T-cell (primary cell): Measurements from ENCODE around the gene KRTAP9-8. TPM values are rescaled to one million over a fixed set of nuclear protein-coding genes. Genes with fewer than 3 reads are reported as not detected.
"Not testable (repeated sequence)": the region's sequence is repeated elsewhere in the genome, so short reads cannot be mapped to it uniquely, and the experiment has no call there.

Source experiments
- ATAC-seq, 4 experiments: fragments of 200-7000 bp in 3 of 4; fragments of 150-1000 bp in 1 of 4; cut with Tn5 transposase; replicated peaks in 1 of 4; 1 replicate in 3 of 4; 2 replicates in 1 of 4; pipeline ENCODE4 v1.10.0; 2021; ENCODE audit warnings: moderate library complexity in 3 of 4, mild to moderate bottlenecking in 2 of 4, moderate number of reproducible peaks in 1 of 4
- CTCF ChIA-PET, 2 donors: fragments of 300-600 bp; sonication (Branson Sonifier 250); formaldehyde crosslinking; loops; one replicate each; lab custom pipeline; 2022; ENCODE audit warnings: antibody characterized with exemption in 2 of 2; lab: Charles Lee
- POLR2A ChIA-PET, 2 donors: fragments of 300-600 bp; sonication (Branson Sonifier 250); formaldehyde crosslinking; loops; one replicate each; lab custom pipeline; 2022; ENCODE audit warnings: antibody characterized with exemption in 2 of 2; lab: Charles Lee
- DNase-seq, 35 experiments: peaks; one replicate each; pipeline versions ENCODE4 v3.0.0 to v3.0.0-alpha.2; 2013 to 2023
- H3K27ac ChIP-seq: one replicate; pipeline ENCODE4 v1.5.1; 2013; ENCODE audit warnings: low read length
- H3K27me3 ChIP-seq, 2 experiments: replicated peaks in 1 of 2; 1 replicate in 1 of 2; 2 replicates in 1 of 2; pipeline versions ENCODE4 v1.6.1 to v1.7.0; 2013; ENCODE audit warnings: low read length in 1 of 2, mixed read lengths in 1 of 2; ENCODE audit not compliant: control insufficient read depth in 2 of 2, insufficient read depth in 2 of 2; ENCODE audit errors: extremely low read depth in 1 of 2
- H3K36me3 ChIP-seq, 2 donors: 1 replicate in 1 of 2; 2 replicates in 1 of 2; pipeline versions ENCODE4 v1.6.1 to v1.7.0; 2013; ENCODE audit warnings: low read length in 1 of 2; ENCODE audit not compliant: control insufficient read depth in 2 of 2, insufficient read depth in 1 of 2; ENCODE audit errors: extremely low read depth in 1 of 2
- H3K4me1 ChIP-seq, 2 experiments: 1 replicate in 1 of 2; 2 replicates in 1 of 2; pipeline versions ENCODE4 v1.6.1 to v1.7.0; 2013; ENCODE audit warnings: low read length in 2 of 2, mixed read lengths in 1 of 2; ENCODE audit not compliant: insufficient read depth in 2 of 2, control insufficient read depth in 1 of 2; ENCODE audit errors: extremely low read depth in 1 of 2
- H3K4me3 ChIP-seq, 2 donors: 1 replicate in 1 of 2; 2 replicates in 1 of 2; pipeline versions ENCODE4 v1.5.1 to v1.7.0; 2013; ENCODE audit warnings: mild to moderate bottlenecking in 2 of 2, low read length in 1 of 2, moderate library complexity in 1 of 2; ENCODE audit not compliant: control insufficient read depth in 1 of 2; ENCODE audit errors: extremely low read depth in 1 of 2
- H3K9me3 ChIP-seq: 2 replicates; pipeline ENCODE4 v1.7.0; 2013
- H3K27ac Mint-ChIP-seq, 2 donors: one replicate each; pipeline ENCODE4 v1.8.0; 2020 to 2021; ENCODE audit warnings: mild to moderate bottlenecking in 2 of 2, mixed read lengths in 2 of 2
- H3K27me3 Mint-ChIP-seq, 2 donors: one replicate each; pipeline ENCODE4 v1.8.0; 2021 to 2022; ENCODE audit warnings: mixed read lengths in 2 of 2
- H3K36me3 Mint-ChIP-seq: one replicate; pipeline ENCODE4 v1.8.0; 2021; ENCODE audit warnings: mixed read lengths
- H3K4me1 Mint-ChIP-seq, 3 donors: one replicate each; pipeline ENCODE4 v1.8.0; 2020 to 2022; ENCODE audit warnings: mixed read lengths in 3 of 3, mild to moderate bottlenecking in 1 of 3
- H3K4me3 Mint-ChIP-seq, 3 donors: one replicate each; pipeline ENCODE4 v1.8.0; 2020 to 2022; ENCODE audit warnings: mild to moderate bottlenecking in 3 of 3, mixed read lengths in 3 of 3, moderate library complexity in 3 of 3
- H3K9me3 Mint-ChIP-seq, 3 donors: one replicate each; pipeline ENCODE4 v1.8.0; 2020 to 2022; ENCODE audit warnings: mixed read lengths in 3 of 3
- WGBS: methylation state at CpG from one replicate; pipeline ENCODE4 v1.1.5; 2013; ENCODE audit warnings: missing lambda C conversion rate; ENCODE audit not compliant: insufficient coverage; 5-methylcytosine and 5-hydroxymethylcytosine counted together
- total RNA-seq, 35 experiments: library from RNA in 6 of 35; stranded (reverse) in 6 of 35; fragments of 120-200 nt in 1 of 35; gene quantifications; one replicate each; pipeline versions ENCODE4 v1.2.1 to v1.2.4 and lab custom pipeline; 2013 to 2026

Gene KRTAP9-8
- total RNA-seq, 5 donors from 2014 or later (not counting 1 experiment from before 2014, with no cell fraction given): not detected

DNA sequence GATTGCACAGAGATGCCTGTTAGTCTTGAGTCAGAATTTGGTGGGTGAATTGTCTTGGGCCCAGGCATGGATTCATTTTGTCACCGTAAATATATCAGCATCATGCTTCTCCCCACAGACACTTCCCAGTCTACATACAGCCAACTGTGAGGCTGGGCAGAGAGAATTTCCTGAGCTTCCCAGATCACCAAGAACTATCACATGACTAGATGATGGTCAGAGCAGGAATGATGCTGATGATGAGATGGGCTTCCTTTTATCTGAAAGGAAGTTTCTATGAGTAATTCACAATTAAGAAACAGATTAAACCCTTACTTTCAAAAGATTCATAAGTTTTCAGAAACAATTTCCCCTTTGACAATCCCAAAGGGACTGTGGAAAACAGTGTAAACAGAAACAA lies 17.1 kb downstream of the KRTAP9-8 start:
- peaks cover 30 to 34% of the 10 kb centered on the region in 2 donors for H3K27me3 Mint-ChIP-seq
- POLR2A ChIA-PET: no interaction called here
- Histone ChIP-seq H3K4me3 (no peak overlapping the region), H3K4me1 (no peaks in the 10 kb centered on the region), H3K36me3 (no peaks in the 10 kb centered on the region), H3K27me3 (peaks cover 0 to 6% of the 10 kb centered on the region in 2 experiments), H3K27ac (no peak overlapping the region), H3K9me3 (no peaks in the 10 kb centered on the region)
- WGBS: no CpG with 5 or more reads among the region's 1 CpG
- CTCF ChIA-PET: no interaction called here
- ATAC-seq (no peak), DNase-seq (no peak)
- H3K4me3 Mint-ChIP-seq: no peak overlapping the region
- H3K27ac Mint-ChIP-seq: no peak overlapping the region
- H3K36me3 Mint-ChIP-seq: no peaks in the 10 kb centered on the region
- H3K4me1 Mint-ChIP-seq: peaks cover 0 to 6% (median under 1%) of the 10 kb centered on the region in 3 donors
- no peaks in the 10 kb centered on the region for H3K9me3 Mint-ChIP-seq

DNA sequence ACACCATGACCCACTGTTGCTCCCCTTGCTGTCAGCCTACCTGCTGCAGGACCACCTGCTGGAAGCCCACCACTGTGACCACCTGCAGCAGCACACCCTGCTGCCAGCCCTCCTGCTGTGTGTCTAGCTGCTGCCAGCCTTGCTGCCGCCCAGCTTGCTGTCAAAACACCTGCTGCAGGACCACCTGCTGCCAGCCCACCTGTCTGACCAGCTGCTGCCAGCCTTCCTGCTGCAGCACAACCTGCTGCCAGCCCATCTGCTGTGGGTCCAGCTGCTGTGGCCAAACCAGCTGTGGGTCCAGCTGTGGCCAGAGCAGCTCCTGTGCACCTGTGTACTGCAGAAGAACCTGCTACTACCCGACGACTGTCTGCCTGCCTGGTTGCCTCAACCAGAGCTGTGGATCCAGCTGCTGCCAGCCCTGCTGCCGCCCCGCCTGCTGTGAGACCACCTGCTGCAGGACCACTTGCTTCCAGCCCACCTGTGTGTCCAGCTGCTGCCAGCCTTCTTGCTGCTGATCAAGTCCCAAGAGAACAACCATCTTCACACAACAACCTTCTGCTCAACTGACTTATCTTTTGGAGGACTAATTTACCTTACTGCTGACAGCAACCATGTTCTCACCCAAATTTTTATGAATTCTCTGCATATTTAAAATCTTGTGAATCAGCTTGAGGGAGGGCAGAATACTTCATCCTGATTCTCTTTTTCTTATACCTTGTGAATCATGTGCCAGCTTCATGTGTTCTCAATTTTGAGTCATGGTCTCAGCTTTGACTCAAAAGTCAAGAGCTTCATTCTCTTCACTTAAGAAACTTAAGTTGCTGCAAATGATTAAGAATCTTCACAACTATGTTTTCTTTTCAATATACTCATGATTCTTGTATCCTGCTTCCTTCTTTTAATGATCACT lies 17.8 kb downstream of the KRTAP9-8 start, which contains the start of gene KRTAP9-9:
Gene KRTAP9-9 (plus strand): TSS at position 4 of the 910 bp plus-strand sequence.
- peaks cover 32% of the 10 kb centered on the region in 2 donors for H3K27me3 Mint-ChIP-seq
- H3K9me3 Mint-ChIP-seq, POLR2A ChIA-PET, H3K9me3 ChIP-seq, H3K4me3 ChIP-seq, H3K27me3 ChIP-seq, H3K4me3 Mint-ChIP-seq, H3K27ac ChIP-seq, H3K4me1 ChIP-seq, CTCF ChIA-PET, ATAC-seq, DNase-seq, H3K36me3 Mint-ChIP-seq, H3K4me1 Mint-ChIP-seq, H3K36me3 ChIP-seq, H3K27ac Mint-ChIP-seq: not testable (repeated sequence)
- 75% methylated on average over 5 of the region's 5 CpGs for WGBS

DNA sequence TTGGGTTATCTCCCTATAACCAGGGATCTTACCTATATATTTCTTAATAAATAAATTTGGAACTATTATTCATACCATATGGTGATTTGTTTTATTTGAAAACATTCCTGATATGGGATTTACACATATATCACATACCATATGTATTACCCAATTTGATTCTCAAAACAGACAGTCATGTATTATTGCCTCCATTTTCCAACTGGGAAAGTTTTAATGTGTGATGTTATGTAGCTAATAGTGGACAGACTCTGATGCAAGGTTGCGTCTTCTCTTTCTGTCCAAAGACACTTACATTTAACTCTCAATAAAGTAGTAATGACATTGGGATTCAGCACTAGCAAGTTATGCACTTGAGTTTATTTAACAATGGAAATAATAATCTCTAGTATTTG lies 18.5 kb downstream of the KRTAP9-8 start:
- H3K36me3 ChIP-seq: no peaks in the 10 kb centered on the region
- Mint-ChIP-seq H3K4me3 (no peak overlapping the region), H3K9me3 (no peaks in the 10 kb centered on the region), H3K27me3 (peaks cover 32 to 35% of the 10 kb centered on the region in 2 donors), H3K4me1 (peaks cover 0 to 15% (median 13%) of the 10 kb centered on the region in 3 donors), H3K36me3 (no peaks in the 10 kb centered on the region), H3K27ac (no peak overlapping the region)
- no peak overlapping the region for H3K4me3 ChIP-seq
- CTCF ChIA-PET: no interaction called here
- DNase-seq: no peak
- H3K9me3 ChIP-seq: no peaks in the 10 kb centered on the region
- no peak overlapping the region for H3K27ac ChIP-seq
- ATAC-seq: no peak
- H3K4me1 ChIP-seq: no peaks in the 10 kb centered on the region
- POLR2A ChIA-PET: no interaction called here
- WGBS: no CpG with 5 or more reads among the region's 1 CpG
- H3K27me3 ChIP-seq: peaks cover 0 to 6% of the 10 kb centered on the region in 2 experiments

DNA sequence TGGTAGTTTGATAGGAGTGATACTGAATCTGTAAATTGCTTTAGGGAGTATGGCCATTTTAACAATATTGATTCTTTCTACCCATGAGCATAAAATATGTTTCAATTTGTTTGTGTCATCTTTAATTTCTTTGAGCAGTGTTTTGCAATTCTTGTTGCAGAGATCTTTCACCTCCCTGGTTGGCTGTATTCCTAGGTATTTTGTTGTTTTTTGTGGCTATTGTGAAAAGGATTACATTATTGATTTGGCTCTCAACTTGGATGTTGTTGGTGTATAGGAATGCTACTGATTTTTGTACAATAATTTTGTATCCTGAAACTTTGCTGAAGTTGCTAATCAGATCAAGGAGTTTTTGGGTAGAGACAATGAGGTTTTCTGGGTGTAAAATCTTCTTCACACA lies 20.6 kb downstream of the KRTAP9-8 start:
- Histone ChIP-seq H3K27ac (no peak overlapping the region), H3K27me3 (peaks cover 0 to 6% of the 10 kb centered on the region in 2 experiments), H3K4me1 (no peaks in the 10 kb centered on the region), H3K9me3 (no peaks in the 10 kb centered on the region), H3K36me3 (no peaks in the 10 kb centered on the region), H3K4me3 (no peak overlapping the region)
- CTCF ChIA-PET: no interaction called here
- no peaks in the 10 kb centered on the region for H3K9me3 Mint-ChIP-seq
- no peak overlapping the region for H3K27ac Mint-ChIP-seq
- DNase-seq (no peak), ATAC-seq (no peak)
- no peak overlapping the region for H3K4me3 Mint-ChIP-seq
- H3K27me3 Mint-ChIP-seq: peaks cover 28 to 33% of the 10 kb centered on the region in 2 donors
- peaks cover 0 to 22% (median 19%) of the 10 kb centered on the region in 3 donors for H3K4me1 Mint-ChIP-seq
- no peaks in the 10 kb centered on the region for H3K36me3 Mint-ChIP-seq
- POLR2A ChIA-PET: no interaction called here

DNA sequence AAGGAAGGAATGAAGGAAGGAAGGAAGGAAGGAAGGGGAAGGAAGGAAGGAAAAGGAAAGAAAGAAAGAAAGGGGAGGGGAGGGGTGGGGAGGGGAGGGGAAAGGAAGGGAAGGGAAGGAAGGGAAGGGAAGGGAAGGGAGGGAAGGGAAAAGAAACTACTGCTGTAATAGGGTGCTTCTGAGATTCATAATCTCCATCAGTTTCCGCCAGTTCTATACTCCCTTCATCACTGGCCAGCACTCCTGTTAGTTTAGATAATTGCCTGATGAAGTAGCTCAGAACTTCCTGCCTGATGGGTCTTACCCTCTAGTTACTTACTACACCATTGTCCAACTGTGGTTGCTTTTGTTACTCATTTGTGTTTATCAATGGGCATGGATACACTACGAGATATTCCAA lies 25.4 kb downstream of the KRTAP9-8 start:
- CTCF ChIA-PET: no interaction called here
- peaks cover 21 to 24% of the 10 kb centered on the region in 2 donors for H3K27me3 Mint-ChIP-seq
- no peaks in the 10 kb centered on the region for H3K4me1 ChIP-seq
- no peaks in the 10 kb centered on the region for H3K36me3 ChIP-seq
- H3K4me3 ChIP-seq: no peak overlapping the region
- DNase-seq (no peak), ATAC-seq (no peak)
- no peaks in the 10 kb centered on the region for H3K36me3 Mint-ChIP-seq
- no peak overlapping the region for H3K27ac Mint-ChIP-seq
- POLR2A ChIA-PET: no interaction called here
- no peaks in the 10 kb centered on the region for H3K9me3 ChIP-seq
- H3K4me3 Mint-ChIP-seq: no peak overlapping the region
- peaks cover 6 to 28% (median 21%) of the 10 kb centered on the region in 3 donors for H3K4me1 Mint-ChIP-seq
- H3K27ac ChIP-seq: no peak overlapping the region
- peaks cover 0 to 4% of the 10 kb centered on the region in 2 experiments for H3K27me3 ChIP-seq
- H3K9me3 Mint-ChIP-seq: no peaks in the 10 kb centered on the region
- no CpG with 5 or more reads among the region's 2 CpGs for WGBS

DNA sequence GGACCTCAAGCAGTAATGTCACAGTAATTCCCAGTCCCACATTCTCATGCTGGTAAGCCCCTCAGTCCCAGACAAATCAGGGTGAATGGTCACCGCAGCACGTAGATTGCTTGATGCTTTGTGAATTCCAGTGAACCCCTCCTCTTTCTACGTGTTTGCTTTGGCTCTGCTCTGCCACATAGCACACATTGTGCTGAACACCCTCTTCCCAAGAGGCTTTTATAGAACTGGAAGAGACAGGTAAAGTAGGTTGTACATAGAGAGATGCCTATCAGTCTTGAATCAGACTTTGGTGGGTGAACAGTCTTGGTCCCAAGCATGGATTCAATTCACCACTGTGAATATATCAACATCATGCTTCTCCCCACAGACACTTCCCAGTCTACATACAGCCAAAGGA lies 26.8 kb downstream of the KRTAP9-8 start:
- no peaks in the 10 kb centered on the region for H3K9me3 ChIP-seq
- Mint-ChIP-seq H3K4me3 (no peak overlapping the region), H3K36me3 (no peaks in the 10 kb centered on the region), H3K27me3 (peaks cover 11 to 15% of the 10 kb centered on the region in 2 donors), H3K9me3 (no peaks in the 10 kb centered on the region), H3K4me1 (peaks cover 6 to 28% (median 21%) of the 10 kb centered on the region in 3 donors), H3K27ac (no peak overlapping the region)
- ChIA-PET CTCF (no interaction called here), POLR2A (no interaction called here)
- H3K4me3 ChIP-seq: no peak overlapping the region
- ATAC-seq (no peak), DNase-seq (no peak)
- H3K36me3 ChIP-seq: no peaks in the 10 kb centered on the region
- no peak overlapping the region for H3K27ac ChIP-seq
- no CpG with 5 or more reads among the region's 3 CpGs for WGBS
- H3K27me3 ChIP-seq: peaks cover 0 to 4% of the 10 kb centered on the region in 2 experiments
- H3K4me1 ChIP-seq: no peaks in the 10 kb centered on the region
